NCI-H2107 treated with DMSO at 0.1 percent for 48 hours (cell line): ENCODE measurements around the gene NFIA.

ENCODE experiments used
- DNase-seq: peaks from one replicate; lab custom pipeline; 2025; ENCODE audit not compliant: unreplicated experiment; lab: John Stamatoyannopoulos, UW

NFIA gene

DNA sequence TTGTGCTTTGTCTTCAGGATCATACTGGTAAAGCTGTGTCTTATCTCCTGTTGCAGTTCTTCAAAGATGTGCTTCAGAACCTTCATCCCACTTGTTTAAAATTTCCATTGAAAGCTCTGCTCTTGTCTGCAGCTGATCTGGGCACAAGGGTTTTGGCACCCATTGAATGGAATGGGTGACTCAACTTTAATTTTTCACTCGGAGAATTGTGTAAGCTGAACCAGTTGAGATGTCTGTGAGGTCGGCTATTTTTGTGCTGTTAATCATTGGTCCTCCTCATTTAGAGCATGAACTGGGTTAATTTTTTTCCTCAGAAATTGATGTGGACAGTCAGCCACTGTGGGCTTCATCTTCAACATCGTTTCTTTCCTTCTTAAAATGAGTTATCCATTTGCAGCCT is 390.5 kb downstream of the NFIA start:
- DNase-seq: no peak

DNA sequence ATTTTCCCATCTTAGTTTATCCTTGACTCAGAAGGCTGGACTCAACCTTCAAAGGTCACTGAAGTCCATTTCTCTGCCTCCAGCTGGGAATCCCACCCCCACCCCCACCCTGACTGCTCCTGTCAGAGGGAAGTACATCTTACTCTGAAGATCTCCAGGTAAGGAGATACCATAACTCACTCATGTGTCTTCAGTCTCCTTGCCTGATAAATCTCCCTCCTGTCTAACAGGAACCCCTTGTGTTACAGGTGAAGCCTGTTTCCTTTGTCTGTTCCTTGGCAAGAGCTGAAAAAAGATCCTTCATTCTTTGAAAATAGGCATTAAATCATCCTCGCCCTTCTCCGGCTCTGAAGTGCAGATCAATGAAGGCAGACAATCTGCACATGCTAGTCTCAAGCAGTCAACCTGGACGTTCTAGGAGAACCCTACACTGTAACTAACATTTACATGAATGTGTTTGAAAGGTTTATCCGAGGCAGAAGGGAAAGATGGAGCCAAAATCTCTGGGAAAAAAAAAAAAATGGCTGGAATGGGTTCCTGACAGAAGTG is 392.0 kb downstream of the NFIA start:
- no peak for DNase-seq

DNA sequence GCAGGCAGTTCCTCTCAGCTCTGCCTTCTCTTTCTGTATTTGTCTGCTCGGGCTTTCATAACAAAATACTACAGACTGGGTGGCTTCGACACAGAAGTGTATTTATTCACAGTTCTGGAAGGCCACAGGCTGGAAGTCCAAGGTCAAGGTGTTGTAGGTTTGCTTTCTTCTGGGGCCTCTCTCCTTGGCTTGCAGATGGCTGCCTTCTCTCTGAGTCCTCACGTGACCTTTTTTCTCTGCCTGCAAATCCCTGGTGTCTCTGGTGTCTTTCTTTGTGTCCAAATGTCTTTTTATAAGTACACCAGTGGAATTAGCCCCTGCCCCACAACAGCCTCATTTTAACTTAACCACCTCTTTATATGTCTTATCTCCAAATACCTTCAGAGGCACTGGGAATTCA is 392.6 kb downstream of the NFIA start:
- no peak for DNase-seq

DNA sequence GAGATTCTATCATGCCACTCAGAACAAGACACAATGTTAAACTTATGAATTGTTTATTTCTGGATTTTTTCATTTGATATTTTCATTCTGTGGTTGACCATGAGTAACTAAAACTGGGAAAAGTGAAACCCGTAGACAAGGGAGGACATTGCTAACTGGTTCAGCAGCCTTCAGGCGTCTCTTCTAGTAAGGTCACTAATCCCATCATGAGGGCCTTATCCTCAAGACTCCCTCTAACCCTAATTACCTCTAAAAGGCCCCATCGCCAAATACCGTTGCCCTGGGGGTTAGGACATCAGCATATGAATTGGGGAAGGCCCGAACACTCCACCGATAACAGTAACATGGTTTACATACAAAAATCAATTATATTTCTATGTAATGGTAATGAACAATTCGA is 394.9 kb downstream of the NFIA start:
- no peak for DNase-seq

DNA sequence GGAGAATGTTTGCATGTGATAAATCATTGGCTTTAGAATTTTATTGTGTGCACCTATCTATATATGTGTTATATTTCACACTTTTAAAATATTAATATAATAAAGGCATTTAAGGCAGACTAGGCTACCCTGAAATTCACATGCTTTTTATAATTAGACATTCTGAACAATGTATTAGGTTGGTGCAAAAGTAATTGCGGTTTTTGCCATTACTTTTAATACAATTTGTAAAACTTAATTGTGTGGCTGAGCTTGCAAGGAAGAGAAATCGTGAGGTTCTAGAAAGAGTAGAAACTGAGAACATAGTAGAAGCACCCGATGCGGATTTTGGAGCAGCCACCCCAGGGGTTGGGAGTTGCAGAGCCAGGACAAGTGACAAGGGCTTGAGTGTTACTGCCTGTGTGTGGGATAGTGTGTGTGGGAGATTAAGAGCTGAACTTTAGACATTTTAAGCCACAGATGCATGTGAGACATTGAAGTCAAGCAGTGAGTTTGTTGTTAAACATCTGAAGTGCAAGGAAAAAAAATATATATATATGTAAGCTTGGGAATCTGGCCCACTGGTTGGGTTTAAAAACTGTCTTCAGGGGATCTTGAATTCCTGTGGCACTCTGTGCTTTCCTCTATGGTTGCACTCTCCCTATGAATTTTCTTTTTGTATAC is 398.0 kb downstream of the NFIA start:
- no peak for DNase-seq

DNA sequence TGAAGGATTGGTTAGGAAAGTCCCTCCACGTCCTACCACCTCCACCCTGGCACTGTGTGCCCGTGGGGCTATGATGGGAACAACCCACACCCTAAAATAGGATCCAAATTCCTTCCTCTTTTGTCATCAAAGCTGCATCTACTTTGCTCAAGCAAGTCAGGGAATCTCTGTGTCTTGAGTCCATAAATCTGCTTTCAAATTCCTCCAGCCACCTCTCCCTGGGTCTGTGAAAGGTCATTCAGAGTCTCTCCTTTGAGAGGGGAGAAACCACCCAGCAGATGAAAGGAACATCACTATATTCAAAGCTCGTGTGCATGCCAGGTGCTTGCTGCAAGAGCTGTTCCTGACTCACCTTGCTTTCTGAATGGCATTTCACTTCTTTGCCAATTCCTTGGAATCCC is 399.0 kb downstream of the NFIA start:
- DNase-seq: no peak

DNA sequence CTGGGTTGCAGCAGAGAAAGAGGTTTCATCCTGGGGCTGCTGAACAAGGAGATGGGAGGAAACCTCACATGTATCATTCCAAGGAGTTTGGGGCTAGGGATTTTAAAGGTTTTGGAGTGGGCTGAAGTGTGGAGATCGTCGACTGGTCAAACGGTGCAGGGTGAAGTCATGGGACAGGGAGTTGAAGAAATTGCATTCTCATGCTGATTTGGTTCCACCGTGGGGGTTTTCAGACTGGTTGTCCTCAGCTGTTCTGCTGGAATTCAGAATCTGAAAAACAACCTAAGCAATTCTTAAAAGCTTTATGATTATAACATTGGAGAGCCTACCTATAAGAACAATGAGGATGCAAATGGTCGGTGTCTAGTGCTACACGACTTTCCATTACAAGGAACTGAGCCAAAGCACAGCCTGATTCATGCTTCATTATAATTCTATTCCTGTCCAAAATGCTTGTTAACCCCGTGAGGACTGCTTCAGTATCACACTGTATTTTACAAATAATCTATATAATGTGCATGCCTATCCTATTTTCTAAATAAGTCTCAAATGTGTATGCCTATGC is 399.9 kb downstream of the NFIA start:
- no peak for DNase-seq

DNA sequence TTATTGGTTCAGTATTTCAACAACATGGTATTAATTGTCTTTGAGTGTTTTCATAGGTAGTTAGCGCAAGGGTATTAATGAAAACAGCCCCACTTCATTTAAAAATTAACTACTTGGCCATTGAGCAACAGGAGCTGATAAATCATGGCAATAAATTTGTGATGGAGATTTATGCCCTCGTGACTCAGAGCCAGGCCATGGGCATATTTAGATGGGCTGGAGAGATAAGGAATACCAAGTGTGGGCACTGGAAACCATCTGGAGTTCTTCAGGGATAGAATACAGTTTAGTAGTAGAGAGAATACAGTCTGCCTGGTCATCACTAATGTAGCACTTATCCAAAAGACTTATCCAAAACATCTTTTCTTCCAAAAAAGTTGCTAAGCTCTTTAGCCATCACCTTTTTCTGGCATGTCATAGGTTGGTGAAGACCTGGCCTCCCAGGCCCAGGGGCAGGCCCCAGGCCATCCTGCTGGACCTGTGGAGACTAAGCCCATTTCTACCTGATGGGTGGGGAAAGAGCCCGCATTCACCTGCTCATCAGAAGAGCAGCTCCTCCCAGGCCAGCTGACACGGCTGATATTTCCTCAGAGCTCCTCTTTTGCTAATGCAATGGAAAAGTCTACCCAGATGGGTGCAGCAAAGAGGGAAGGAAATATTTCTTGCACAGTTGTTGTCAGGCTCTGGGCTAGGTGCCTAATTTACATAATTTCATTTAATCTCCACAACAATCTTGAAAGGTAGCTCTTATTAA is 404.6 kb downstream of the NFIA start:
- no peak for DNase-seq

DNA sequence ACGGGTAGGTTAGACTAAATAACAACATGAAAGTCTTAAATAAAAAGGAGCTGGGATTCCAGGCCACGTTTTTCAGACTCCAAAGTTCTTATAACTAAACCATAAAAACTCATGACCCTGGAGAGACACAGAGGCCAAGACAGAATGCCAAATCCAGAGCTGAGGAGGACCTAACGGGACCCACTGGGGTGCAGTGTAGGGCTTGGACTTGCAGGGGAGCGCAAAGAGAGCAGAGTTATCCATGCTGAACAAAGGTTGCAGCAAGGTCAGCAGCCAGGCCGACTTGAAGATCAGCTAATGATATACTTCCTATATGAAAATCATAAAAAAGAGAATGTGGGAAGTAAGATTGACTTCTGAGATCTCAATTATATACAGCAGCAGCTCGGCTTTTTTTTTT is 405.4 kb downstream of the NFIA start:
- no peak for DNase-seq

DNA sequence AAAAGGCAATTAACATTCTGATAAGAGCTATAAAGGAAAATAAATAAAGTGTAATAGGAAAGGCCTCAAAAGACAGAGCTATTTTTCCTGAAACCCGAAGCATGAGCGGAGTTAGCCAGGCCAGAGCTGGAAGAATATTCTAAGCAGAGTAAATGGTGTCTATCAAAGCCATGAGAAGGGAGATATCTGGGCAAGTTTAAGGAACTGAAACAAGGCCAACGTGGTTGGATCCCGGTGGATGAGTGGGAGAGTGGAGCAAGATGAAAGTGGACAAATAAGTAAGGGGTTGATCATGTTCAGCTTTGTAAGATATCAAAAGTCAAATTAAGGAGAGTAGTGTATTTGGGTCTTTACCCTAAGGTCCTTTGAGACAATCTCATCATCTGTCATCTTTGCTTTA is 408.6 kb downstream of the NFIA start:
- DNase-seq: no peak

DNA sequence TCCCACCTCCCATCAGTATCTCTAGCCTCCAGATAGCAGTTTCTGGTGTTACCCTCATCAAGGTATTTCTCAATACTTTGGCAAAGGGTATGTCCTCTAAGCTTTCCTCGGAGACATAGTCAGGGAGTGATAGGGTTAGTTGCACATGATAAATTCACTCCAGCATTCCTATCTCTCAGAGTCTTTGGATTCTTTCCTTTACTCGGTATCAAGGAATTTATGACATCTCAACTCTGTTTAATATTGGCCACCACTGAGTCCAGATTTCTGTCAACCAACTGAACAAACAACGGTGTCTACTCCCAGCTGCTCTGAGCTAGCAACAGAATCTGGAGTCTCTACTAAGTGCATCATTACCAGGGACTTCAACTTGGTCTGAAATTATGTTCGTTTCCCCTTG is 409.1 kb downstream of the NFIA start:
- no peak for DNase-seq

DNA sequence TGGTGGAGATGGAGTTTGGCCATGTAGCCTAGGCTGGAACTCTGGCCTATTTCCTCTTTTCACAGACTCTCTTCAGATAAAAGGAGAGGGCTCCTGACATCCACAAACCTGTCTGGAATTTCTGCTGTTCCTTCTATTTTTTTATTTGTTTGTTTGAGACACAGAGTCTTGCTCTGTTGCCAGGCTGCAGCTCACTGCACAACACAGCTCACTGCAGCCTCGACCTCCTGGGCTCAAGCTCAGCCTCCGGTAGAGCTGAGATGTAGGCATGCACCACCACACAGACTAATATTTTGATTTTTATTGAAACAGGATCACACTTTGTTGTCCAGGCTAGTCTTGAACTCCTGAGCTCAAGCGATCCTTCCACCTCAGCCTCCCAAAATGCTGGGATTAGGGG is 411.6 kb downstream of the NFIA start:
- no peak for DNase-seq

DNA sequence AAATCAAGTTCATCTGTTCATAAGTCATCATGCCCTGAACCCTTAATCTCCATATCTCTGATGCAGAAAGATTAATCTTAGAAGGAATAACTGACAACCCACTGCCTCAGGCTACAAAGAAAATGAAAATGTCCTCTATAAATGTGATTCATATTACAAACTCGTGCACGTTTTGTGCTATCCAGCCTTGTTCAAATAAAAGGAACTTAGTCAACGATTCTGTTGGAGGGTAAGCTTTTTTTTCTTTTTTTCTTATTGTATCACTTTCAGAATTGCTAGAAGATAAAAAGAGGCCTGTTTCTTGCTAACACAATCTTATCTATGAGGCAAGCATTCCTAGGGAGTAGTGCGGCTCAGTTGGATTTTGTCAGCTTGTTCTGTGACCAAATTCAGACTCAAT is 414.1 kb downstream of the NFIA start:
- no peak for DNase-seq

DNA sequence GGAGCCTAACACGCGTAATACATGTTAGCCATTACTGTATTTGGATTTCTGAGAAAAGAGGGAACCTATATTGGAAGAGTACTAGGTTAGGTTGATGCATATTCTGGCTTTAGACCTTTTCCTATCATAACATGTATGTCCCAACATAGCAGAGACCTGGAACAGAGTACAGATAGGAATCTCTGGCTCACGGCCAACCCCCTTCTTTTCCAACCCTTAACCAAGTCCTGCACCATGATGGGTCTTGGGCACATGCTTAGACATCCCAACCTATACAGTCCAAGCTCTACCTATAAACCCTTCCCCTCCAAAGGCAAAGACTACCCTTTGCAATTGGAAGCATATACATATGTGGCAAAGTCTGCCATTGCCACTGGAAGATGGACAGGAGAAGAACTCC is 414.7 kb downstream of the NFIA start:
- DNase-seq: no peak

DNA sequence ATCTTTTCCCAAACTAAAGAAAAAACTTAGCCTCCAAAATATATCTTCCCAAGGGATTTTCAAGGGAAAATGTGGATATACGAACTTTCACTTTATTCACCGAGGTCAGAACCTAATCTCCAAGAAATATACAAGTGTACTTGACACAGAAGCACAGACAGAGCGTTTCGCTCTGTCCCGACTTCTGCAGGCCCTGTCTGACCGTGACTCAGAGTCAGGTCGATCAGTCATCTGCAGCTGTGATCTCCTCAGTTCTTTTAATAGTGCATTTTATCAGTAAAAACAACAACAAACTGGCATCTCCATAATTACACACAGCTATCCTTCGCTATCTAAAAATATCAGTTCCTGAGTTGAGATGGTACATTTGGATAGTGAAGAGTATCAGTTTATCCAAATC is 416.0 kb downstream of the NFIA start:
- no peak for DNase-seq

DNA sequence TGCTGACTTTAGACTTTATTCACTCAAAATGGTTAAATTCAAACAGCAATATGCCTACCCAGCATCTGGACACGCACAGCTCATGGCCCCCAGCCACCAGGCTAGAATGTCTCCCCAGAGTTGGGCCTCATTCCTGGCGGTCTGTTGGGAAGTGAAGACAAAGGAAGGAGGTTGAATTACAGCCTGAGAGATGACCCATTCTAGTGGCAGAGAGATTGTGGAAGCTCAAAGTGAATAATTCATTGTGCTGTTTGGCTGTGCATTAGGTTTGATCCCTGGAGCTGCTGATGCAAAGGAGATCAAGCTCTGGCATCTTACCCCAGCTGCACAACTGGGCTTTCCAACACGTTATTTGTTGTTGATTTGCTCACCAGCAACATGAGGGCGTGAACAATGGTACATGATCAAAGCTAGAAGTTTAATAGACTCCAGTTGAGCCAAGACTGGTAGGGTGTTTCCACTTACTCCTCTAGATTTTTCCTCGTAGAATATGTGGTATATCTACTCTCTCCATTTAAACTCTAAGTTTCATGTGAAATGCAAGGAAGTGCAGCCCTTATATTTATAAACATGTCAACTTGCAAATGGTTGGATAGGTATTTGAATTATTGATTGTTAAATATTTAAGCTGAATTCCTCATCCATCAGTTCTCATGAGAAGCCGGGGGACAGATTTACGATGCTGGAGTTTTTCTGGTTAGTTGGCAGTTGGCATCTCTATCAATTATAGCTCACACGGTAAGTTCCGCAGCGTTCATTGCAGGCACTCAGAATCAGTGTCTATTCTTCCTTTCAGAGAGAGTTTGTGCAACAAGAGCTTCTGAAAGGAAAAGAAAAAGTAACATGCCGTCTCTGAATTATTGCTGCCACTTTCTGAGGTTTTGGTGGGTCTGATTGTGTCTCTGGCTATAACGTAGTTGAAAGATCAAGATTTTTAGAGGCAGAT is 419.9 kb downstream of the NFIA start:
- no peak for DNase-seq

DNA sequence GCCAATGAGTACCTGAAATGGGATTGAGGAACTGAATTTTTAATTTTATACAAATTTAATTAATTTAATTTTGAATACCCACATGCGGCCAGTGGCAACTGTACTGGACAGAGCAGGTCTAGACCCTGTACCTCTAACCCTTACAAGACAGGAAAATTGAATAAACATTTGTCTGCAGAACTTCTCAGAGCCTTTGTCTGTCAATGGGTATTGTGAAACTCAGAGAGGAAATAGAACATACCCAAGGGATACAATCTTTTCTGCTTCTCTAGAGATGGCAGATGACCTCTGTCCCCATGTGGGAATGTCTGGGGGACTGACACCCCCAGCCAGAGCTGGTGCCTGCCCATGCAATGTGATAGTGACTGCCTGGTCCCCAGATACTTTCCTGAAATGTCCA is 421.9 kb downstream of the NFIA start:
- DNase-seq: no peak

DNA sequence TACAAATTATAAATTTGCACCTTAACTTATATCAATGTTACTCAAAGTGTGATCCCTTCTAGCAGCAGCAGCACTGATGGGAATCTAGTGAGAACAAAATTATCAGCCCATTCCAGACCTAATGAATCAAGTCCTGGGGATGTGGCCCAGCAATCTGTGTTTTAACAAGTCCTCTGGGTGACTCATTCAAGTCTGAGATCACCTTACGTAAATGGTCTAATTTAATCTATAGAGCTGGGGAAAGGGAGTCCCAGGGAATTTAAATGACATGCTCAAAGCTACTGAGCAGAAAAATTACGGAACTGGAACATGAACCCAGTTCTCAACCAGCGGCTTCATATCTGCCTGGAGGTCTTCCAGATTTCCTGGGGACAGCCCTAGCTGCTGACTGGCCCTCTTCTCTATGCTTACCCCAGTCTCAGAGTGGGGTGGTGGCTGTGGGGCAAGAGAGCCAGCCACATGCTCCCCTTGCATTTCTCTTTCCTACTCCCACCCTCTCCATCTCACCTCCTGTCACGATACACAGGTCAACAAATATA is 422.6 kb downstream of the NFIA start:
- no peak for DNase-seq

DNA sequence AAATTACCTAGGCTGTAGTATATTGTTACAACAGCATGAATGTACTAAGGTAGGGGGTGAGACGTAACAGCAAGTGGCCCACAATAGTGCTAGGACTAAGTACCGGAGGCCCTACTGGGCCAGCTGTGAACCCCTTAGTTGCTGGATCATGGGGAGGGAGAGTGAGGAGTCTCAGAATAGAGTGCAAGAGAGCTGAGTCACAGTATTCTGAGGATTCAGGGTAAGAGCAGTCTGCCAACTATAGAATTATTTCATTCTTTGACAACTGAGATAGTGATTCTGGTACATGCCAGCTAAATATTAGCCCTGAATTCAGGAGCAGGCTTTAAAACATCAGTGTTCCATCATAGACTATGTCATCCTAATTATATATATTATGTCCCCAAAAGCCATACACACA is 423.9 kb downstream of the NFIA start:
- no peak for DNase-seq

DNA sequence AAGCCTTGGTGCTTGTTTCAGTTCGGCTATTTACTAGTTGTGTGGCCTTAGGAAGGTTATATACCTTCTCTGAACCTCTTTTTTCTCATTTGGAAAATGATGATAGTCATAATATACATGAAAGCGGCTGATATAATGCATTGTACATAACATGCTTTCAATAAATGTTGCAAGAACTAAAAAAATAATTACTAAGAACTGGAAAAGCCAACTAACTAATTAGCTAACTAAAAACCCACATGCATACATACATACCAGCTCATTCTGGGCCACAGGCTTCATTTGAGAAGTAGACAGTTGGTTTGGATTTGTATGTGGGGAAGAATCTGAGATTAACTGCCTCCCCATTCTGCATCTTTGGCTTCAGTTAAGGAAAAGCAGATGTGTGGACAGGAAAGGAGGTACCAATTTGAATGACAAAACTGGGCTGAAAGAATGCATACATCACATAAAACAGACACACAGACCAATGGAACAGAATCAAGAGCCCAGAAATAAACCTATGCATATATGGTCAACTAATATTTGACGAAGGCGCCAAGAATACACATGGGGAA is 424.7 kb downstream of the NFIA start:
- no peak for DNase-seq
